Stimulated activated CD4-positive, alpha-beta T cell treated with anti-CD3 and anti-CD28 coated beads, TNF-alpha, amount 100 ng/mL, for 1 hour (primary cell): ENCODE measurements around the gene RAI14.

Source experiments
- DNase-seq, 3 donors: peaks; one replicate each; pipeline ENCODE4 v3.0.0-alpha.2; 2020; ENCODE audit warnings: low read depth in 3 of 3, low spot score in 1 of 3

RAI14 gene

GRCh38 chr5:34656001-34656699, at the start of gene RAI14:
Gene RAI14, plus strand, starts transcription at chr5:34656328. Its CDS starts 30,592 bp downstream, at chr5:34686920.
- DNase-seq: no peak

- no peak for DNase-seq
Observed at GRCh38 chr5:34608368-34608767, 47.8 kb upstream of the RAI14 start.

GRCh38 chr5:34608859-34609648, 47.1 kb upstream of the RAI14 start:
- no peak for DNase-seq

- no peak for DNase-seq
Observed at GRCh38 chr5:34609951-34610441, 46.1 kb upstream of the RAI14 start.

- DNase-seq: no peak
Observed at GRCh38 chr5:34610546-34610945, 45.6 kb upstream of the RAI14 start.

GRCh38 chr5:34611464-34612415, 44.4 kb upstream of the RAI14 start:
- DNase-seq: no peak

GRCh38 chr5:34616651-34617050, 39.5 kb upstream of the RAI14 start:
- DNase-seq: no peak

- no peak for DNase-seq
Observed at GRCh38 chr5:34618371-34619065, 37.6 kb upstream of the RAI14 start.

- DNase-seq: no peak
Observed at GRCh38 chr5:34620185-34620584, 35.9 kb upstream of the RAI14 start.

- DNase-seq: no peak
Observed at GRCh38 chr5:34621277-34622097, 34.6 kb upstream of the RAI14 start.

GRCh38 chr5:34622098-34622400, 34.1 kb upstream of the RAI14 start:
- no peak for DNase-seq

- no peak for DNase-seq
Observed at GRCh38 chr5:34624691-34625090, 31.4 kb upstream of the RAI14 start.

- DNase-seq: no peak
Observed at GRCh38 chr5:34625246-34625645, 30.9 kb upstream of the RAI14 start.

GRCh38 chr5:34626036-34626435, 30.1 kb upstream of the RAI14 start:
- no peak for DNase-seq

GRCh38 chr5:34626751-34627150, 29.4 kb upstream of the RAI14 start:
- DNase-seq: no peak

GRCh38 chr5:34627794-34628193, 28.3 kb upstream of the RAI14 start:
- no peak for DNase-seq

GRCh38 chr5:34628373-34628772, 27.8 kb upstream of the RAI14 start:
- no peak for DNase-seq

GRCh38 chr5:34630596-34630995, 25.5 kb upstream of the RAI14 start:
- no peak for DNase-seq

GRCh38 chr5:34632807-34633422, 23.2 kb upstream of the RAI14 start:
- DNase-seq: no peak
